Natural killer cell (primary cell): ENCODE results near the gene SLC2A9. TPM values are rescaled to one million over a fixed set of nuclear protein-coding genes. Genes with fewer than 3 reads are reported as not detected.
"Not testable (repeated sequence)": the region's sequence is repeated elsewhere in the genome, so short reads cannot be mapped to it uniquely, and the experiment has no call there.

Experiments
- ATAC-seq, 3 donors: fragments of 150-1000 bp in 2 of 3; fragments of 200-7000 bp in 1 of 3; cut with Tn5 transposase; 1 replicate in 1 of 3; 2 replicates in 2 of 3; pipeline ENCODE4 v1.10.0; 2021; ENCODE audit warnings: mild to moderate bottlenecking in 2 of 3, moderate library complexity in 2 of 3
- DNase-seq, 2 donors: peaks; one replicate each; pipeline versions ENCODE4 v3.0.0 to v3.0.0-alpha.2; 2013 to 2021; ENCODE audit warnings: mixed read lengths in 1 of 2
- H3K27ac ChIP-seq: one replicate; pipeline ENCODE4 v1.5.1; 2013; ENCODE audit warnings: mild to moderate bottlenecking, low read length
- H3K27me3 ChIP-seq: one replicate; pipeline ENCODE4 v1.6.1; 2013; ENCODE audit warnings: low read length; ENCODE audit not compliant: control insufficient read depth, insufficient read depth
- H3K36me3 ChIP-seq: one replicate; pipeline ENCODE4 v1.6.1; 2013; ENCODE audit warnings: low read length; ENCODE audit not compliant: control insufficient read depth, insufficient read depth
- H3K4me1 ChIP-seq: one replicate; pipeline ENCODE4 v1.6.1; 2013; ENCODE audit warnings: low read length; ENCODE audit not compliant: control insufficient read depth, insufficient read depth
- H3K4me3 ChIP-seq: one replicate; pipeline ENCODE4 v1.5.1; 2013; ENCODE audit warnings: low read length
- H3K9me3 ChIP-seq: one replicate; pipeline ENCODE4 v1.6.1; 2013; ENCODE audit warnings: low read length; ENCODE audit not compliant: control insufficient read depth, insufficient read depth
- H3K27ac Mint-ChIP-seq, 2 donors: one replicate each; pipeline ENCODE4 v1.8.0; 2022; ENCODE audit warnings: mild to moderate bottlenecking in 2 of 2, mixed read lengths in 2 of 2, moderate library complexity in 1 of 2
- H3K27me3 Mint-ChIP-seq, 2 donors: one replicate each; pipeline ENCODE4 v1.8.0; 2022; ENCODE audit warnings: low read depth in 2 of 2, mixed read lengths in 2 of 2
- H3K36me3 Mint-ChIP-seq: one replicate; pipeline ENCODE4 v1.8.0; 2022; ENCODE audit warnings: mixed read lengths
- H3K4me1 Mint-ChIP-seq, 2 donors: one replicate each; pipeline ENCODE4 v1.8.0; 2022; ENCODE audit warnings: mixed read lengths in 2 of 2
- H3K4me3 Mint-ChIP-seq: one replicate; pipeline ENCODE4 v1.8.0; 2022; ENCODE audit warnings: mild to moderate bottlenecking, moderate library complexity, mixed read lengths
- H3K9me3 Mint-ChIP-seq, 2 donors: one replicate each; pipeline ENCODE4 v1.8.0; 2022; ENCODE audit warnings: mixed read lengths in 2 of 2
- CTCF ChIP-seq: fragments of 200-600 bp; IDR thresholded peaks from one replicate; pipeline ENCODE4 v1.8.0; 2022; ENCODE audit warnings: antibody characterized with exemption
- WGBS: methylation state at CpG from one replicate; pipeline ENCODE4 v1.1.7; 2013; ENCODE audit warnings: missing lambda C conversion rate; ENCODE audit not compliant: insufficient coverage; 5-methylcytosine and 5-hydroxymethylcytosine counted together
- intact Hi-C: fragments of 100-400 bp; cut with micrococcal nuclease; formaldehyde crosslinking; loops from one replicate; pipeline ENCODE4 v1.14.2; 2022
- total RNA-seq, 4 donors: library from RNA; stranded (reverse); fragments of 120-200 nt in 1 of 4; gene quantifications; one replicate each; pipeline versions ENCODE4 v1.2.3 to v1.2.4, GENCODE V29; 2013 to 2022

The SLC2A9 gene
- total RNA-seq, 3 donors from 2014 or later (not counting 1 experiment from before 2014, with no cell fraction given), result 1.5 to 5.5 (median 3.9) TPM

GRCh38 chr4:9792381-9792780 lies 228.9 kb downstream of the SLC2A9 start:
- ATAC-seq (no peak), DNase-seq (no peak)
- Mint-ChIP-seq H3K27me3 (peaks cover 8 to 9% of the 10 kb centered on the region in 2 donors), H3K27ac (no peak overlapping the region), H3K4me3 (no peak overlapping the region), H3K4me1 (no peaks in the 10 kb centered on the region), H3K36me3 (no peaks in the 10 kb centered on the region), H3K9me3 (no peaks in the 10 kb centered on the region)
- TF ChIP-seq CTCF, result no peak
- WGBS, result 86% methylated on average over 3 of the region's 3 CpGs
- no peaks in the 10 kb centered on the region for H3K36me3 ChIP-seq
- no peak overlapping the region for H3K4me3 ChIP-seq
- H3K27ac ChIP-seq, result no peak overlapping the region
- H3K4me1 ChIP-seq, result no peaks in the 10 kb centered on the region
- no peaks in the 10 kb centered on the region for H3K9me3 ChIP-seq
- intact Hi-C loops, result no loop called here
- no peaks in the 10 kb centered on the region for H3K27me3 ChIP-seq

DNA sequence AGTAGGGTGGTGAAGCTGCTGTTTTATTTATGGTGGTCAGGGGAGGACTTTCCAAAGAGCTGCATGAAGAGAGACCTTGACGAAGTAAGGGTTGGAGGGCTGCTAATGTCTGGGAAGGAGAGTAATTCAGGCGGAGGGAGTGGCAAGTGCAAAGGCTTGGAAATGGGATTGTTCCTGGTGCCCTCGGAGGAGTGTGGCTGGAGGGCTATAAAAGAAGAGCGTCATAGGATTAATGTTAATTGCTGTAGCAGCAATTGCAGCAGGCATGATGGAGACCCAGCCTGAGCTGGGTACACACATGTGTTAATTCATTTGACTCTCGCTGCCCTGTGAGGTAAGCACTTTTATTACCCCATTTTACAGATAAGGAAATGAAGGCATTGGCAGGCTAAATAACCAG lies 235.4 kb downstream of the SLC2A9 start:
- intact Hi-C loops, H3K27me3 ChIP-seq, H3K4me1 Mint-ChIP-seq, H3K9me3 ChIP-seq, H3K9me3 Mint-ChIP-seq, H3K27ac Mint-ChIP-seq, ATAC-seq, H3K36me3 Mint-ChIP-seq, H3K36me3 ChIP-seq, H3K4me3 Mint-ChIP-seq, DNase-seq, H3K4me1 ChIP-seq, H3K4me3 ChIP-seq, H3K27ac ChIP-seq: not testable (repeated sequence)
- H3K27me3 Mint-ChIP-seq, result peaks cover 34 to 41% of the 10 kb centered on the region in 2 donors
- 80% methylated on average over 5 of the region's 5 CpGs for WGBS

DNA sequence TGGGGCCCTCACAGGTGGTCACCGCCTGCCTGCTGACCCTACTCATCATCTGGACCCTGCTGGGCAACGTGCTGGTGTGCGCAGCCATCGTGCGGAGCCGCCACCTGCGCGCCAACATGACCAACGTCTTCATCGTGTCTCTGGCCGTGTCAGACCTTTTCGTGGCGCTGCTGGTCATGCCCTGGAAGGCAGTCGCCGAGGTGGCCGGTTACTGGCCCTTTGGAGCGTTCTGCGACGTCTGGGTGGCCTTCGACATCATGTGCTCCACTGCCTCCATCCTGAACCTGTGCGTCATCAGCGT lies 239.2 kb downstream of the SLC2A9 start:
- no peak overlapping the region for H3K27ac ChIP-seq
- no peaks in the 10 kb centered on the region for H3K36me3 Mint-ChIP-seq
- no peaks in the 10 kb centered on the region for H3K27me3 ChIP-seq
- no peaks in the 10 kb centered on the region for H3K4me1 Mint-ChIP-seq
- no peaks in the 10 kb centered on the region for H3K4me1 ChIP-seq
- H3K27me3 Mint-ChIP-seq, result peaks cover 36 to 67% of the 10 kb centered on the region in 2 donors
- no peak overlapping the region for H3K27ac Mint-ChIP-seq
- H3K4me3 ChIP-seq, result no peak overlapping the region
- WGBS, result 61% methylated on average over 22 of the region's 22 CpGs
- no peak overlapping the region for H3K4me3 Mint-ChIP-seq
- no peak for TF ChIP-seq CTCF
- no peaks in the 10 kb centered on the region for H3K36me3 ChIP-seq
- intact Hi-C loops, result no loop called here
- no peaks in the 10 kb centered on the region for H3K9me3 ChIP-seq
- no peaks in the 10 kb centered on the region for H3K9me3 Mint-ChIP-seq
- no peak for ATAC-seq
- DNase-seq, result no peak

DNA sequence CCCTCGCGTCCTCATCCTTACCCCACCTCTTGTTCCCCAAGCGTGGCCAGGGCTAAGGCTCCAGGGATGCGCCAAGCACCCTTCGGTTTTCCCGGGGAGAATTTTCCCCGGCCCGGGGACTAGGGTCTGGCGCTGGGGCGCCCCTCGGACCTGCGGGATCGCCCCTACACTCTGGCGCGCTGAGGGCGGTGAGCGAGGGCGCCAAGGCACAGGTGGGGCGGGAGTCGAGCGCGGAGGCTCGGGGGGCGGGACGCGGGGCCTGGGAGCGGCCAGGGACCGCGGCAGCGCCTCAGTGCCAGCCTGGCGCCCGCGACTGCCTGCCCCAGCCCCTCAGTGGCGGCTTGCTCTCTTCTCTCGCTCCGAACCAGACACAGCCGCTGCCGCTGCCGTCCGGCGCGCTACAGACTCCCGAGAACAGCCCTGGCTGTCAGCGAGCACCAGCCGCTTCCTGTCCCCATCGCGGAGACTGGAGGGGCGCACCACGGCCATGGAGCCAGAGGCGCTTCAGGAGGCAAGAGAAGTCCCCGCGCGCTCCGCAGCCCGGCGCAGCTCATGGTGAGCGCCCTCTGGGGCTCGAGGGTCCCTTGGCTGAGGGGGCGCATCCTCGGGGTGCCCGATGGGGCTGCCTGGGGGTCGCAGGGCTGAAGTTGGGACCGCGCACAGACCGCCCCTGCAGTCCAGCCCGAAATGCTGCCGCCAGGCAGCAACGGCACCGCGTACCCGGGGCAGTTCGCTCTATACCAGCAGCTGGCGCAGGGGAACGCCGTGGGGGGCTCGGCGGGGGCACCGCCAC lies 239.8 kb downstream of the SLC2A9 start, which contains the start of gene DRD5:
Gene DRD5, plus strand, starts transcription at position 292 of the 793 bp plus-strand sequence. Its CDS starts 396 bp downstream, at position 688.
- no peak for TF ChIP-seq CTCF
- Histone ChIP-seq H3K9me3 (no peaks in the 10 kb centered on the region), H3K4me3 (no peak within 1 kb of the TSS), H3K27me3 (no peaks in the 10 kb centered on the region), H3K27ac (no peak within 1 kb of the TSS), H3K36me3 (no peaks in the 10 kb centered on the region), H3K4me1 (no peaks in the 10 kb centered on the region)
- ATAC-seq, result no peak
- DNase-seq, result no peak
- no peak within 1 kb of the TSS for H3K27ac Mint-ChIP-seq
- H3K9me3 Mint-ChIP-seq, result no peaks in the 10 kb centered on the region
- intact Hi-C loops, result no loop called here
- H3K27me3 Mint-ChIP-seq, result peaks cover 36 to 67% of the 10 kb centered on the region in 2 donors
- H3K36me3 Mint-ChIP-seq, result no peaks in the 10 kb centered on the region
- no peak within 1 kb of the TSS for H3K4me3 Mint-ChIP-seq
- H3K4me1 Mint-ChIP-seq, result no peaks in the 10 kb centered on the region
- WGBS, result 10% methylated on average over 78 of the region's 78 CpGs

Other genes with a start within 250 kb of the SLC2A9 start
- gene DRD5, start 239.9 kb downstream of the SLC2A9 start, total RNA-seq, result not detected
- gene WDR1, start 95.3 kb upstream of the SLC2A9 start, total RNA-seq, result 100 to 1,000 TPM; 411 to 477 (median 468) TPM